Bronchial epithelial cell (primary cell): ENCODE measurements around the gene EFNB2. TPM values are rescaled to one million over a fixed set of nuclear protein-coding genes. Genes with fewer than 3 reads are reported as not detected.

Experiments
- DNase-seq: peaks from one replicate; pipeline ENCODE4 v3.0.0-alpha.2; 2010; ENCODE audit warnings: low read depth
- FAIRE-seq: peaks from 2 replicates; lab custom pipeline; 2011; peaks lifted over from hg19 to GRCh38; lab: Jason Lieb, UNC
- H3K27me3 ChIP-seq: 2 replicates; pipeline ENCODE4 v1.5.1; 2011; ENCODE audit warnings: low read length; ENCODE audit not compliant: control insufficient read depth, insufficient read depth
- H3K36me3 ChIP-seq: 2 replicates; pipeline ENCODE4 v1.5.1; 2011; ENCODE audit warnings: low read length; ENCODE audit not compliant: control insufficient read depth, insufficient read depth
- H3K4me3 ChIP-seq: 2 replicates; pipeline ENCODE4 v1.5.1; 2011; ENCODE audit warnings: mild to moderate bottlenecking, low read depth, low read length, control low read depth
- CTCF ChIP-seq: IDR thresholded peaks from 2 replicates; pipeline ENCODE4 v1.5.1; 2011; ENCODE audit warnings: mild to moderate bottlenecking, moderate library complexity, low read length, control low read depth, inconsistent platforms; ENCODE audit not compliant: insufficient read depth, severe bottlenecking
- total RNA-seq: library from RNA; depleted of rRNA; stranded (reverse); fragments of >200 nt; gene quantifications from 2 replicates; pipeline ENCODE4 v1.2.1, GENCODE V29; 2014

The EFNB2 gene
- total RNA-seq, 1 donor from 2014 or later: 11.3 TPM

GRCh38 chr13:106555631-106556328 lies 20.3 kb upstream of the EFNB2 start:
- no peaks in the 10 kb centered on the region for H3K27me3 ChIP-seq
- no peak for FAIRE-seq
- H3K36me3 ChIP-seq: peaks cover 11% of the 10 kb centered on the region
- no peak for DNase-seq
- TF ChIP-seq CTCF: no peak
- H3K4me3 ChIP-seq: no peak overlapping the region

DNA sequence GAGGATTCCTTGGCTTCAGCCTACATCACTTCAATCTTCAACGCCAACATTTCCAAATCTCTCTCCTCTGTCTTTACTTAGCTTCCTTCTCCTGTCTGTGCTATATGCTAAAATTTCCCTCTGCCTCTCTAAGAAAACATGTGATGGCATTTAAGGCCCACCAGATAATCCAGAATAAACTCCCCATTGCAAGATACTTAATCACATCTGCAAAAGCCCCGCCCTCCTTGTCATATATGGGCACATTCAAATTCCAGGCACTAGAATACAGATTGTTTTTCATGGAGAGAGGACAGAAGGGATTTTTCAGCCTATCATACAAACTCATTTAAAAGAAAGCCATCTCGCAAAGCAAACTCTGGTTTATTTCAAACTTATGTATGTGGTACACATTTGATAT lies 16.3 kb upstream of the EFNB2 start:
- FAIRE-seq: no peak
- TF ChIP-seq CTCF: no peak
- no peak overlapping the region for H3K4me3 ChIP-seq
- DNase-seq: no peak
- no peaks in the 10 kb centered on the region for H3K27me3 ChIP-seq
- peaks cover 8% of the 10 kb centered on the region for H3K36me3 ChIP-seq

GRCh38 chr13:106551350-106551749 lies 15.9 kb upstream of the EFNB2 start:
- no peak overlapping the region for H3K4me3 ChIP-seq
- no peak for TF ChIP-seq CTCF
- peaks cover 8% of the 10 kb centered on the region for H3K36me3 ChIP-seq
- H3K27me3 ChIP-seq: no peaks in the 10 kb centered on the region
- no peak for FAIRE-seq
- DNase-seq: no peak

- H3K27me3 ChIP-seq: no peaks in the 10 kb centered on the region
- DNase-seq (no peak), FAIRE-seq (no peak)
- no peak for TF ChIP-seq CTCF
- H3K4me3 ChIP-seq: no peak overlapping the region
- H3K36me3 ChIP-seq: peaks cover 6% of the 10 kb centered on the region
These were observed 15.2 kb upstream of the EFNB2 start for GRCh38 chr13:106550570-106551135.

DNA sequence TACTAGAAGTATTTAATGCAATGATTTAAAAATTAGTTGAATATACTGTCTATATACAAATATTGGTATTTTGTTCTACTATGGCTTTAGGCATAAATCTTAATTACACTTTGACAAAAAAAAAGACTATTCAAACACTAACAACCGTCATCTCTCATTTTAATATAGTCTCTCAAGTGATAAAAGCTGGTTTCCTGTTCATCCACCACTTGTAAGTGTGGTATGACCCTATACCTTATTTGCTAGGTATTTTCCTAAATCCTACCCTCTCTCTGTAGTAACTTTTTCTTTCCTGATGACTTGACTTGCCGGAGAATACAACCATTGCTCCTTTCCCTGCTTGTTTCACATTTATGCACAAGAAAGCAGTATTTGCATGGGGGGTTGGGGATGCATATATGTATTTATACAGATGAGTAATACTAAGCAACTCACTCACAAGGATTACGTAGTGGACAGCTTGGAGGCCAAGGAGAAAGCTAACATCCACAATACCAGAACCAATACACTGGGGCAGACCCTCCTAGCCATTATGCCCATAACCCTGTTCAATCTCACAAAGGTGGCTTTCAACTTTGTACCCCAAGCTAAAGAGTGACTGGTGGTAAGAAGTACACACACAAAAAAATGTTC lies 12.7 kb upstream of the EFNB2 start:
- no peak for FAIRE-seq
- TF ChIP-seq CTCF: no peak
- Histone ChIP-seq H3K27me3 (no peaks in the 10 kb centered on the region), H3K4me3 (no peak overlapping the region), H3K36me3 (peaks cover 2% of the 10 kb centered on the region)
- peak; percentile 59 for DNase-seq
